ENCODE data around the gene NCKAP5. TPM values are rescaled to one million over a fixed set of nuclear protein-coding genes. Genes with fewer than 3 reads are reported as not detected.
A peak's percentile ranks its signal among the peaks of the same experiment; 100 is the strongest.
"Not testable (repeated sequence)": the region's sequence is repeated elsewhere in the genome, so short reads cannot be mapped to it uniquely, and the experiment has no call there.

NCKAP5 gene
- total and polyA plus RNA-seq, 11 donors, result 0.51 to 10.5 (median 5.2) TPM

DNA sequence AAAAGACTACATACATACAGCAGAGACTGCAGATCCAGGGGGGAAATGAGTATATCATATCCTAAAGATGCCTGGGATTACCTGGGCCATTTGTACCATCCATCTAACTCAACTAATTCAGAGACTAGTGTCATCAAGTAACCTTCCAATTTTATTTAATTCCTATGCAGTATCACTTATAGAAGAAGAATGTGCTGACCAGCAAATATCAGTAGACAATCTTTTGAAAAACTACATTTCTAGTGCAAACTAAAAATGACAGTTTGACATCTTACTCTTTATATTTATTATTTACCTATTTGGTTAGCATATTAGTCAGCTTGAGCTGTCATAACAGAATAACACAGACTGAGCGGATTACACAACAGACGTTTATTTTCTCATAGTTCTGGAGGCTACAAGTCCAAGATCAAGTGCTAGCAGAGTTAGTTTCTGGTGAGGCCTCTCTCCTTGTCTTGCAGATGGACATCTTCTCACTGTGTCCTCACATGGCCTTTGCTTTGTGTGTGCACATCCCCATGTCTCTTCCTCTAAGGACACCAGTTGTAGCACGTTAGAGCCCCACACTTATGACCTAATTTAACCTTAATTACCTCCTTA is 47.0 kb downstream of the NCKAP5 start:
- Histone ChIP-seq H3K4me3 (no peak overlapping the region), H3K9me3 (no peaks in the 10 kb centered on the region), H3K4me1 (no peaks in the 10 kb centered on the region), H3K27ac (no peak overlapping the region), H3K27me3 (no peaks in the 10 kb centered on the region), H3K36me3 (no peaks in the 10 kb centered on the region)
- ATAC-seq, result no peak
- DNase-seq, result no peak
- intact Hi-C loops (cut with DNase I), result no loop called here
- TF ChIP-seq, protein P1, sequence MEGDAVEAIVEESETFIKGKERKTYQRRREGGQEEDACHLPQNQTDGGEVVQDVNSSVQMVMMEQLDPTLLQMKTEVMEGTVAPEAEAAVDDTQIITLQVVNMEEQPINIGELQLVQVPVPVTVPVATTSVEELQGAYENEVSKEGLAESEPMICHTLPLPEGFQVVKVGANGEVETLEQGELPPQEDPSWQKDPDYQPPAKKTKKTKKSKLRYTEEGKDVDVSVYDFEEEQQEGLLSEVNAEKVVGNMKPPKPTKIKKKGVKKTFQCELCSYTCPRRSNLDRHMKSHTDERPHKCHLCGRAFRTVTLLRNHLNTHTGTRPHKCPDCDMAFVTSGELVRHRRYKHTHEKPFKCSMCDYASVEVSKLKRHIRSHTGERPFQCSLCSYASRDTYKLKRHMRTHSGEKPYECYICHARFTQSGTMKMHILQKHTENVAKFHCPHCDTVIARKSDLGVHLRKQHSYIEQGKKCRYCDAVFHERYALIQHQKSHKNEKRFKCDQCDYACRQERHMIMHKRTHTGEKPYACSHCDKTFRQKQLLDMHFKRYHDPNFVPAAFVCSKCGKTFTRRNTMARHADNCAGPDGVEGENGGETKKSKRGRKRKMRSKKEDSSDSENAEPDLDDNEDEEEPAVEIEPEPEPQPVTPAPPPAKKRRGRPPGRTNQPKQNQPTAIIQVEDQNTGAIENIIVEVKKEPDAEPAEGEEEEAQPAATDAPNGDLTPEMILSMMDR (IDR thresholded peaks at IDR 0.05), result no peak
- TF ChIP-seq POLR2A (IDR thresholded peaks at IDR 0.05), result no peak
- 77 to 82% (median 79%) methylated on average over 3 of the region's 3 CpGs for whole genome bisulfite sequencing, 4 donors

DNA sequence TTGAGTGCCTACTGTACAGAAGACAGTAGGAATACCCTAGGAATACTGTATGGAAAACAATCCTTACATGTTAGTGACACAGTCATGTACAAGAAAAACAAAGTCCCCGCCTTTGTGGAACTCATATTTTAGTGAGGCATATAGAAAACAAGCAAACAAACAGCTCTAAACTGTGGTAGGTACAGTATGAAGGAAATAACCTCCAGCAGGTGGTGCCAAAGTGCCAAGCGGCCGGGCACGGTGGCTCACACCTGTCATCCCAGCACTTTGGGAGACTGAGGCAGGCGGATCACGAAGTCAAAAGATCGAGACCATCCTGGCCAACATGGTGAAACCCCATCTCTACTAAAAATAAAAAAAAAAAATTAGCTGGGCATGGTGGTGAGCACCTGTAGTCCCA is 48.6 kb downstream of the NCKAP5 start:
- H3K4me3 ChIP-seq; H3K27ac ChIP-seq; DNase-seq; H3K4me1 ChIP-seq; H3K9me3 ChIP-seq; intact Hi-C loops (cut with DNase I); H3K36me3 ChIP-seq; H3K27me3 ChIP-seq; ATAC-seq: not testable (repeated sequence)
- TF ChIP-seq, protein P1 (IDR thresholded peaks at IDR 0.05), result peak in 5 of 12 donors; percentile 8 to 32 (median 18)
- WGBS, 4 donors, result 77 to 82% (median 81%) methylated on average over 7 of the region's 7 CpGs

DNA sequence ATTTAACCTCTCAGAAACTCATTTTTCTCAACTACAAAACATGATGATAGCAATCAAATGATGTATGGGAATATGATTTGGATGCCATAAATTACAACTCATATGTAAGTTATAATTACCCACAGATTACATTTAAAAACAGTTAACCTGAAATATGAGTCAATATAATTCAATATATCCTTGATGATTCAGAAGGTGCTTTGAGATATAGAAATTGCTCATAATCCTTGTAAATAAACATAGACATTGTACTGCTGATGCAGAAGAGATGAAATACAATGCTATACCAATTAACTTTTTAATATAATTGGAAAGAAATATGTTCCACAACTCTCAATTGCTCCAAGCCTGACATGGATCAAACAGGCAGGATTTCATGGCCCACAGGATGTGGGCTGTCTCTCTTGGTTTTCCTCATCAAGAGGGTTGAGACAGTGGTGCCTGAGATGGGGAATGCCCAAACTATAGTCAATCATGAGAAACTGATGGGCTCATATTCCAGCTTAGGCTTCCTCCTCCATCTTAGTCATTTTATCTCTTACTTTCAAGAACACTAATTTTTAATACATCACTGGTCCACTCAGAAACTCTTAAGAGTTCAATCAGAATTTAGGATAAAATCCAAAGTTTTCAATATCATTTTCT is 49.4 kb downstream of the NCKAP5 start:
- DNase-seq (no peak), ATAC-seq (no peak)
- Histone ChIP-seq H3K27me3 (no peaks in the 10 kb centered on the region), H3K27ac (no peak overlapping the region), H3K36me3 (no peaks in the 10 kb centered on the region), H3K4me1 (no peaks in the 10 kb centered on the region), H3K9me3 (no peaks in the 10 kb centered on the region), H3K4me3 (no peak overlapping the region)
- intact Hi-C loops (cut with DNase I), result no loop called here
- no peak for TF ChIP-seq POLR2A (IDR thresholded peaks at IDR 0.05)
- TF ChIP-seq, protein P1 (IDR thresholded peaks at IDR 0.05), result no peak

DNA sequence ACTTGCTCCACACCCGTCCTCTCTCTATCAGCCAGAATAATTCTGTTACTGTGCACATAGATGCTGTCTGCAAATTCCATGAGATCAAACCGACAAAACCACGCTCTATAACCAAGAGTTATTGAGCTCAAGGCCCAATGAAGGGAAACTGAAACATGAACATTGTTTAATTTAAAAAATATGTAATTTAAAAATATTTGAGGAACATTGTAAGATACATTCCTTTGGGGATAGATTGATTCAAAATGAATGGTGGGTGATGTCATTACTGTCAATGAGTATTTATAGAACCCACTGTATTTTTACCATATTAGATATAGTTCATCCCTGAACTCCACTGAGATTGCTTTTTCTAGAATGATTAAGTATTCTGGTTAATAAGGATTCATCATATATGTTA is 50.4 kb downstream of the NCKAP5 start:
- no peaks in the 10 kb centered on the region for H3K36me3 ChIP-seq
- no peak overlapping the region for H3K4me3 ChIP-seq
- no peaks in the 10 kb centered on the region for H3K4me1 ChIP-seq
- ATAC-seq (no peak), DNase-seq (no peak)
- H3K27me3 ChIP-seq, result no peaks in the 10 kb centered on the region
- 81 to 87% (median 85%) methylated on average over 3 of the region's 3 CpGs for WGBS, 4 donors
- H3K9me3 ChIP-seq, result no peaks in the 10 kb centered on the region
- intact Hi-C loops (cut with DNase I), result no loop called here
- no peak for TF ChIP-seq POLR2A (IDR thresholded peaks at IDR 0.05)
- TF ChIP-seq, protein P1 (IDR thresholded peaks at IDR 0.05), result no peak
- no peak overlapping the region for H3K27ac ChIP-seq
